GM18508 (cell line): ENCODE data around the gene SSRP1.
"Not testable (repeated sequence)": the region's sequence is repeated elsewhere in the genome, so short reads cannot be mapped to it uniquely, and the experiment has no call there.

Experiments used
- ATAC-seq: cut with Tn5 transposase; IDR thresholded peaks from one replicate; pipeline ENCODE4 v1.9.1; 2021; ENCODE audit warnings: moderate number of reproducible peaks; ENCODE audit not compliant: insufficient read depth, unreplicated experiment

Gene SSRP1

DNA sequence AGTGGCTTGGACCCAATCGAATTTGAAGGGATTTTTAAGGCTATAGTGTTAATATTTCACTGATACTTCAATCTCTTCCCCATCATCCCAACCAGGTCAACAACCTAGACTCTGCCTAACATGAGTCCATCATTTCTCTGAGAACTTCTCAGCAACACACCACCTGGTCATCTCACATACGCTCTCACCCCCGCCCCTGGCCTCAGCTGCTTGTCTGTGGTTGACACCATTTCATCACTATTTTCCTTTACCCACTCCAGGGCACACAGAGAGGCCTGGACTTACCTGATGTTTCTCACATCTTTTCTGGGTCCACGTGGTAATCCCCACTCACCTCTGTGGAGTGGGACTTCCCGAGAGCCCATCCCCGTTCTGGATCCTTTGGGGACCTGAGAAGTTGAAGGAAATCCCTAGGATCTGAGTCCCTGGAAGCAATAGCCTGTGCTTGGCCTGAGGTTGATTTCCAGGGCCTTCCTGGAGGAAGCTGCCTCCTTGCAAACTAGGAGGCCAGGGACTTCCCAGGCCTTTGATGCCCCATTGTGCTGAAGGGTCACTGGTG lies 5.6 kb upstream of the SSRP1 start:
- no peak for ATAC-seq

DNA sequence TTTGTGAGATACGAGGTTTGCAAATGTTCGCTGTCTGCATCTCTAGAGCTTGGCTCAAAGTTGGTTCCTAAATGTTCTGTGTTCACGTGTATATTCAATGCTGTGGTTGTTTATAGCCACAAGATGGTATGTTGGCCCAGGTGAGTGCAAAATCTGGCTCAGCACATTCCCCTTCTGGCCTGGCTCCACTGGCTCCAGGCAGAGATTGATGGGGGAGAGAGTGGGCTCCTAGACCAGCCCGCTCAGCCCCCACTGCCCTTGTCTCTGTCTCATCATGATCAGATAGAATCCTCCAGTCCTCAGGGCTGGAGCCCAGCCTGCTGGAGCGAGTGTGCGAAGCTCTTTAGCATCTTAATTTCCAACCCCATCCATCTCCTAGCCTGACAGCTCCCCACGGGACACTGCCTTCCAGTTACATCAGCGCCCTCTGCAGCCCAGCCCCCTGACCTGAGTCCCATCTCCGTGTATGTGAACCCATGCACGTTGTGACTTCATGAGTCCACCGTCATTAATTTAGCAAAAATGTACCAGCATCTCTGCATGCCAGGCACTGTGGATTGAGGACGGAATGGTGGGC lies 4.4 kb upstream of the SSRP1 start:
- no peak for ATAC-seq

DNA sequence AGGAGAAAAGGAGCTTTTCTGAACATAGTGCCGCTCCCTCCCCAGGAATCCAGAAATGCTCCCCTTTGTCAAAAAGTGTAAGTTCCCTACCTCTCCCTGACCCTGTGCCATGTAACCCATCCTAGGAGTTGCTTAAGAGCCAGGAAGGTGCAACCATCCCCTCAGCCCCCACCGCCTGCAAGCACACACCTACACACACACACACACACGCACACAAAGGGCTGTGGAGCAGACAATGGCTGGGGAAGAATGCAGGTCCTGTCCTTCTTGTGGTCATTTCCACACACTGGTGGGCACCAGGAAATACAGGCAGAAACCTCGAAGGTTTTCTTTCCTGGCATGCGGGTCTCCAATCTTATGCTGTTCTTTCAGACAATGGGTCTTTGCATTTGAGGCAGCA lies 3.6 kb upstream of the SSRP1 start:
- no peak for ATAC-seq

DNA sequence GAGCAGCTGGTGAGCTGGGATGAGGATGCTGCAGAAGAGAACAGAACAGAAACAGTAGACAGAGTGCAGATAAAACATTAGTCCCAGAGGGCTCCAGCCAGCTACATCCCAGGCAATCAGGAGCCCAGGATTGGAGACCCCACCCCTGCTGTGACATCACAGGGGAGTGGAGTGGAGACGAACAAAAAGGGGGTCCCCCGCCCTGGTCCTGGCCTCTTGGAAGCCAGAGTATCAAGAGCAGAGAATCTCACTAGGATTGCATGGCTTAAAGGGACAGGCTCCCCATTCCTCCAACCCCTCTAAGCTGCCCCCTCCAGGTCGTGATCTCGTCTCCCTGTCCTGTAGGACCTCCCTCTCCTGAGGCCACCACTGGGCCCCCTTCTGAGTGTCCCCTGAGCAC lies 2.5 kb upstream of the SSRP1 start, which contains the start of gene P2RX3:
TSS of gene P2RX3 (plus strand) at position 211 of the 400 bp plus-strand sequence. CDS start 199 bp downstream, outside the sequence.
- no peak for ATAC-seq

DNA sequence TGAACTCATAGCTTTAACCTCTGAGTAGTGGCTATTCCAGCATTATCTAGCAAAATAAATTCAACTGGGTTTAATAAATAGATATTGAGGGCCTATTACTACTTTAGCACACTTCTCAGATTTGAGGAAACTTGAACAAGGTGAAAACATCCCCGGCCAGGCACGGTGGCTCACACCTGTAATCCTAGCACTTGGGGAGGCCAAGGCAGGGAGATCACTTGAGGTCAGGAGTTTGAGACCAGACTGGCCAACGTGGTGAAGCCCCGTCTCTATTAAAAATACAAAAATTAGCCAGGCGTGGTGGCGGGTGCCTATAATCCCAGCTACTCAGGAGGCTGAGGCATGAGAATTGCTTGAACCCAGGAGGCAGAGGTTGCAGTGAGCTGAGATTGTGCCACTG lies 1.2 kb upstream of the SSRP1 start:
- ATAC-seq, result not testable (repeated sequence)

DNA sequence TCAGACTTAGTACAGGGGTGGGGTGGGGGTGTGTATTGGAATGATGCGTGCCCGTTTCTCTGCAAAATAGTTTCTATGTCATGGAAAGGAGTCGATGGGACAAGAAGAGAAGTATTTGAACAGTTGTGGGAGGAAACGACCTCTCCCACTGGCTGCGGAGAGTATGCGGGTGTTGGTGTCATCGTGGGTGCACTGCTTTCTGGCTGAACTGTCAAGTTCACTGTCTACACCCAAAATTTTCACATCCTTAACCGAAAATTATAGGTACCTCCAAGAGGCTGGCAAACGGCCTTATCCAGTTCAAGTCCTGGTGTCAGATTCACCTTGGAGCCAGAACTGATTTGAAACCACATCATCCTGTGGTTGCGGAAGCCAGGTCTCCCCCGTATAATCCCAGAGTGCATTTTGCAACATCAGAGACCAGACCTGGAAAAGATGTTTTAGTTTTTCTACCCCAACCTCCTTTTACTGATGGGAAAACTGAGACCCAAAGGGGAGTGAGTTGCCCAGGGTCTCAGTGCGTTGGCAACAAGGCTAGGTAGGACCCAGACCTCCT lies 497 bp upstream of the SSRP1 start:
- ATAC-seq, result no peak

DNA sequence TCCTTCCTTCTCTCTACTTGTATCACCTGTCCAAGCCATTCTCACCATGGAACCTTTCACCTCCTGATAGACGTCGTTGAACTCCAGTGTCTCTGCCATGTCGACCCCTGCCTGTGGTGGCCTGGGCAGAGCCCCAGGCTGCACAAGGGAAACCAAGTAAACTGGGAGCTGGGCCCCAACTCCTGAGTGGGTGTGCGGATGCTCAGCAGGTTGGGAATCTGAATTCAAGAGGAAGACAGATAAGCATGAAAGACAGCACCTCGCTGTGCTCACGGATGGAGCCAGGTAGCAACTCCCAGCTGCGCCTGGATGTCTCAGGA lies 709 bp downstream of the SSRP1 start:
- ATAC-seq, result no peak

DNA sequence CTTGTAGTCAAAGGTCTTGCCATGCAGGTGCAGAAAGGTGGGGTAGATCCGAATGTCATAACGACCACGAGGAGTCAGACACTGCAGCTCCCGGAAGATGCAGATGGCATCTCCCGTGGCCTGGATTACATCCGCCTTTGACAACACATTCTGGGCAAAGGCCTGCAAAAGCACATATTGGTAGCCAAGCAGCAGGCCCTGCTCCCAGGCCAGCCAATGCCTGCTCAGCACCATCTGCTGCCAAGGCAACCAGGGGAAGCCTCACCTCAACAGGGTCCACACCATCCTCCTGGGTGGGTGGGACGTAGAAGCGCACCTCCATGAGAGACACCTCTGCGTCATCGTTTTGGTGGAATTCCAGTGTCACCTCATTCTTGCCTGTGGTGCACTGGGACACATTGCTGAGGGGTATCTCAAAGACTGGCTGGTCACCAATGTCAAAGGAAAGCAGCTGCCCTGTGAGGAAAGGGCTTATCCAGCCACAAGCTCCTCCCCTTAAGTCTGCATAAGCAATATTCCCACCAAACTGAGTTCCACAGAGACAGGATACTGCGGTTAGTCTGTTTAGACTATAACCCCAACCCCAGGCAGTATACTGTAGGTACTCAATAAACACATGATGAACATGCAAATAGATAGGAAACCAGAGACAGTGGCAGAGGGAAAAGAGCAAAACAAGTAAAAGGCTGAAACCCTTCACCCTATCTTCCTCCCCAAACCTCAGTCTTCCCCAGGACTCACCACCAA lies 2.8 kb downstream of the SSRP1 start:
- ATAC-seq, result no peak

DNA sequence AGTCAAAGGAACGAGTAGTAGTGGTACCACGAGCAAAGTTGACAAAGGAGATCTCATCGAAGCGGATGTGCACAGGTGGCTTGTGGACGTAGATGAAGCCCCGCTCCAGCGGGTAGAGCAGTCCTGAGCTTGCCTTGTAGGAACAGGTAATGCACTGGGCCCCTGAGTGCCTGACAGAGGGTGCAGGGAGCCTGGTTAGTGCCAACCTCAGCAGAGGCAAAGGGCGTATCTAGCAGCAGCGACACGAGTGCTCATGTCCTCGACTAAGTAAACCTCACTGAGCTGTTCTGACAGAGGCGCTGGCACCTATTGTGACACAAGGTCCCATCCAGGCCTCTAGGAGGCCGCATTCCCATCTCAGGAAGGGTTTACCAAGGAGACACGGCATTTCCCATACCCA lies 4.0 kb downstream of the SSRP1 start:
- ATAC-seq, result no peak

DNA sequence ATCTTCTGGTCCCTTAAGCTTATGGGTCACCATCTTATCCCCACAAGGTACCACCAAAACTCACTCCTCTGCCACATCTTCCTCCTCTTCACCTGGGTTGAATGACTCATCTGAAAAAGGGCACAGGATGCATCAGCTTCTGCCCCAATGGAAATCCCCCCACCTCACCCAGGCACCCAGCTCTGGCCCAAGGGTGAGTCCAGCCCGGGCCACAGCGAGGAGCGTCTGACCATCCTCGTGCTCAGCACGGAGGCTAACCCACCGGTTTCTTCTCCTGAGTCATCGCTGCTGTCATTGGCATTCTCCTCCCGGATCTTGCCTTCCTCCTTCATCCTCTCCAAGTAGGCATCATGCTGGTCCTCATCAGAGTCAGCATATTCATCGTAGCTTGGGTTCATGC lies 5.7 kb downstream of the SSRP1 start:
- no peak for ATAC-seq

DNA sequence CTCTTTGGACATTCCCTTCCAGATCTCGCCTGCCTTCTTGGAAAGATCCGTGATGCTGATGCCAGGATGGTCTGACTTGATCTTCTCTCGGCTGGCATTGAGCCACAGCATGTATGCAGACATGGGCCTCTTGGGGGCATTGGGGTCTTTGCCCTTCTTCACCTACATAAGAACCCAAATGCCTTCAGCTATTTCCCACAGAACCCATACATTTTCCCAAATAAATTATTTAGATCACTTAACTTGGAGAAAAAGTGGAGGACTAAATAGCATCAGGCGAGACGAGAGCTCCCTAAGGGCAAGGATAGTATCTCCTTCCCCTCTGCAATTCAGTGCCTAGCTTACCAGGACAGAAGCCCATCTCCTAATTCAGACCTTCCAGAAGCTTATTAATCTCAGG lies 8.0 kb downstream of the SSRP1 start:
- ATAC-seq, result no peak

DNA sequence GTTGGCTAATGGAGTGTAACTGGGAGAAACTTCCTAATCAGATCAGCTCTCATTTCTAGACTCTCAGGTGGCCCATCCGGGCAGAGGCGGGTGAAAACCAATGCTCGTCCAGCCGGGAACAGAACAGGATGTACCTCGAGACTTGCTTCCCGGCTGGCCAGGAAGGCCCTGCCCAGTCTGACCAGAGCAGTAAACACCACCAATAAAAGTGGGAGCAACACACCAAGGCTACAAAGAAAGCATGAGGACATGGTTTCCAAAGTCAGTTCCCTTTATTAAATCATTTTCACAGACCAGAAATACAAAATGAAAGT lies 10.0 kb downstream of the SSRP1 start:
- no peak for ATAC-seq

DNA sequence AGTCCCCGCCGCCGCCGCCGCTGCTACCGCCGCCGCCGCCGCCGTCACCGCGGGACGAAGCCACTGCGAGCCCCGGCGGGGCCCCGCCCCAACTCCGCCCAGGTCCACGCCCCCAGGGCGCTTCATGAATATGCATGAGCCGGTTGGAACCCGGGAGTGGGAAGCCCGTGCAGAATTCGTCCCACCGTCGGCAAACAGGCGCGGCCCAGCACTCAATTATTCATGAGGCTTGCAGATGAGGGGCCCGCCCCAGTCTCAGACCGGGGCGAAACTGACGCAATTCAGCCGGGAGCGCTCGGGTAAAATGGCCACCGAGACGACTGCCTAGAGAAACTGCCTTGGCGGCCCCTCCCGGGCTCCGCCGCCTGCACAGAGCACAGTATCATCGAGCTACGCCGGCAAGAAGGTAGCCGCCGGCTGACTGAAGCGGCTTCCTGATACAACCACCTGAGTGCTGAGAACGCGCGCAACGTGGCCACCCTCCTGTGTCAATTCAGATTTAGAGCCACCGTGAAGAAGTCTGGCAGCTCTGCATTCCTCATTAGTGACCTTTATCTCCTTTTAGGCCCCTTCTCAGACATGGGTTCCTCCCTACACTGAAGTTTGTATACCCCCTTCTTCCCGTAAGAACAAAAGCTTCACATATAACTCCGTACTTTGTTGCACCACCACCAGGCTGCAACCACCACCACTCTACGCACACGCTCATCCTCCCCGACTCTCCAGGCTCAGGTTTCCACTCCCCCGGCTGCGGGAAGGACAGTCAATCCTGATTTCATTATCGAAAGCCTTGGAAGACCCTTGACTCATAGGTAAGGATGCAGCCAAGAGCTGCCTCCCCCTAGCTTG lies 10.6 kb downstream of the SSRP1 start, which contains the start of gene TNKS1BP1:
TSS of gene TNKS1BP1 (minus strand) at position 67 of the 849 bp plus-strand sequence. CDS start 3,067 bp downstream, outside the sequence.
- ATAC-seq, result peak; percentile 86

DNA sequence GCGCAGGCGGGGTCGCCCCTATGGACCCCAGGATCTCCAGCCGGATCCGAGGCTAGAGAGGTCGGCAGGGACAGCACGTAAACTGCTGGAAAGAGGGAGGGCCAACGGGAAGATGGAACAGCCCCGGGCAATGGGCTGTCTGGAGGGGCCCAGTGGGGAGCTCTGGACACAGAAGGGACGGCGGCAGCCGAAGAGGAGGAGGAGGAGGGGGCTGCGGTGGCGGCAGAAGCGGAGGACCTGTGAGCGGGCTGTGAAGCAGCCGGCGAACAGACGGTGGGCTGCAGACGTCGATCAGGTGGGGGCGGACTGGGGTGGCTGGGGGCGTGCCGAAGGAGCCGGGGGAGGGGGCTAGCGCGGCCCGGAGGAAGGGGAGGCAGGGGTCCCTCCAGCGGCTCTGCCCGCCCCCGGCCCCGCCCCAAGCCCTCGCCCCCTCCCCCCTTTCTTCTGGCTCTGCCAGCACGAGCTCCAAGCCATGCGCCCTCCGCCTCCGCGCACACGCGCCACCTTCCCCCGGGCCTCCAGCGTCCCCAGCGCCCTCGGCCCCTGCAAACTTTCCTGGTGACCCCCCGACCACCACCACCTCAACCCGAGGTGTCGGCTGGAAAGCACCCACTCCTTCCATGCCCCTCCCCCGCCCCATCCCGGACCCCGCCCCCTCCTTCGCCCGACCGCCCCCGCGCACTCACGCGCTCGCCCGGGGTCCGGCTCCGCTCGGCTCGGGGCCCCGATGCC lies 11.4 kb downstream of the SSRP1 start:
- no peak for ATAC-seq

DNA sequence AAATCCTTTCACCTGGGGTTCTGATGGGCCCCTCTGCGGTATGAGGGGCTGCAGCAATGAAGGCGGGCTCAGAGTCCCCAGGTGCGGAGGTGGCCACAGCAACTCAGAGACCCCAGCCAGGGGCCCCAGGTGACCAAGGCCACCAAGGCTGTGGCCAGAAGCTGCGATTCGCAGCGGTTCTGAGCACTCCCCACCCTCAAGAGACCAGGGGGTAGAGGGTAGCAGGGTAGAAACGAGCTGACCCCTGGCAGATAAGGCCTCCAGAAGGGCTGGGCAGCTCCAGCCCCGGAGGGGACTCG lies 11.9 kb downstream of the SSRP1 start:
- ATAC-seq, result no peak

DNA sequence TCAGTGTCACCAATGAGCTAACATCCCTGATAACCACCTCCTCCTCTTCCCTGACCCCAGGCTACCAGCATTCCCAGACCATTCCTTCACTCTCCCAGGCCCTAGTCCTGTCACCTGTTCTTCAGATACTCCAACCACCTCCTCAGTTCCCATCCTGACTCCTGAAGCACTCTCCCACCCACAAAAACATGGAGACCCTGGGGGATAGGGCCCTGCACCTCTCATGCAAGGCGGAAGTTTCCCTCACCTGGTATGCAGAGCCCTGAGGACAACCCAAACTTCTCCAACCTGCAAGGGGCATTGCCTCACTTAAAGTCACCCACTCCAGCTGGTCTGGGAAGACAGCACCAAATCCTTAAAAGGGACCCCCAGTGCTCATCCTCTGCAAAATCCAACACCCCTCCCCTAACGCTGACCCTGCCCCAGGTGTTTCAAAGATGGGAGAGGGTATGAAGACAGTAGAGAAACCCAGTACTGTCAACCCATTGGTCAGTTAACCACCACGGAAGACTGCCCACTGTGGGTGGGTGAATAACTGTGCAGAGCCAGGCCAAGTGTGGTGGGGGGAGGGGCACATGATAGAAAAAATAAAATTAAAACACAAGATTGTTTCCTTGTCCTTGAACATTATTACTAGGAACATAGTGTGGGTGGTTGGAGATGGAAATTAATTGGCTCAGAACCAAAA lies 12.4 kb downstream of the SSRP1 start:
- no peak for ATAC-seq

DNA sequence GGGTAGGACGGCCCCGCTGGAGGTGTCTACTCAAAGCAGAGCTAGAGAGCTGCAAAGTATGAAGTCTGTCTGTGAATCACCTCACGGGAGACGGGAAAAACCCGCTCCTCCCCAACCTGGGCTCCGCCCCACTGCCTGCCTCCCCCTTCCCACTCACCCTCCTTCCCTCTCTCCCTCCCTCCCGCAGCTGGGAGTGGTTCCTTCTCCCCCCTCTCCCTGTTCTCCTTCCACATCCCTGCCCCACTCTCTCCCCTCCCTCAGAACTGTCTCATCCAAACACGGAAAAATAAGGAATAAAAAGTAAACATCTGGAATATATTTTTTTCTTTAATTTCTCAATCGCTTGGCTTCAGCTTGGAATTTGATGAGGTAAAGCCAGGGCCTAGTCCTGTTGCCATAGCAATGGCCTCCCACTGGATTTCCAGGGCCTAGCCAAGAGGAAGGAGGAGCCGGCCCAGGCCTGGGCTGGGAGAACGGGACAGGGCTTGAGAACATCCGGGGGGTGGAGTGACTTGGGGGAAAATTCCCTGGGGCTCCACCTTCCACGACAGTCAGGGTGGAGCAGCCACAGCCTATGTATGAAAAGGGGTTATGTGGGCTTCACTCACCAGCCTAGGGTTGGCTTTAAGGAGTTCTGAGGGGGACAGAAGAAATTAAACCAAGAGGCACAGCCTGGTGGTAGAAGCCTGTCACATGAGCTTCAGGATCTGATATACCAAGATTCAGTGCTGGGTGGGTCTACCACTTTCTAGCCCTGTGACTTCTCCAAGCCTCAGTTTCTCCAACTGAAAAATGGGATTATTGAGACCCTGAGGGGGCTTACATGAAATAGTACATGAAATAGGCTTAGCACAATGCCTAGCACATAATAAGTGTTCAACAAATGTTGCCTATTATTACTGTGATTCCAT lies 13.2 kb downstream of the SSRP1 start:
- no peak for ATAC-seq

DNA sequence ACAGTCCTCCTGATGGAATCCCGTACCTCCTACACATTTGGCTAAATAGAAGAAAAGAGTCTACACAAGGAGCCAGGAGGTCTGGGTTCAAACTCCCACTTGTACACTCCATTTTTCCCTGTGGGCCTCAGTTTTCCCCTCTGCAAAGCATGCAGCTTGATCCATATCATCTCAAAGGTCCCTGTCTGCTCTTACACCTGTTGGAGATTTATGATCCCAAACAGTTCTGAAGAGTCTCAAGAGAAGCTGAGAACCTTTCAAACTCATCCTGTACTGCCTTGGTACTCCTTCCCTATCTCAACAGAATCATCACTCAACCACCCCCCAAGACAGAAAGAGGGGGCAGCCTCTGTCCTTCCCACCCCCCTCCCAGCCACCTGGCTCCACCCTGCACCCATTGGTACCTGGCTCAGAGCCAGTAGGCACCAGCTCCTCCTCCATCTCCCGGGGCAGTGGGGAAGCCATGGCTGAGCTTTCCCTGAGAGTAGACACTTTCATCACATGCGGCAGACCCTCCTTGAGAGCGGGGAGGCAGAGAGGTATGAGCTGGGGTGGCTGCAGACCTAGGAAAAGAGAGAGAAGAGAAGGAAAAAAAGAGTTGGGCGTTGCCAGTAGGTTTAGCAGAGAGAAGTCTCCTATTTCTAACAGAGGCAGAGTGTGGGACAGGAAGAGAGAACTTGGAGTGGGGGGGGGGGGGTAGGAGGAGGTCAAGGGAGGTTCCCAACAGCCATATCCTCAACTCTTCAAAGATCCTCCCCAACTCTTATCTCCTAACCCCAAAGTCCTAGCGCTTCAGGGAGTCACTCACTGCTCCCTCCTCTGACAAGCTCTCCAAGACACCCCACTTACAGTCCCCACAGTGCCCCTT lies 14.1 kb downstream of the SSRP1 start:
- no peak for ATAC-seq
